HEK293 (cell line): ENCODE data around the gene EMC9.

Source experiments
- CTCF ChIP-seq: fragments of 450-650 bp; formaldehyde crosslinking; IDR thresholded peaks from 2 replicates; pipeline ENCODE4 v1.5.1; 2016; ENCODE audit warnings: missing biosample characterization, missing genetic modification characterization
- EGR2 ChIP-seq: fragments of 450-650 bp; formaldehyde crosslinking; IDR thresholded peaks from 2 replicates; pipeline ENCODE4 v1.5.1; 2016; ENCODE audit warnings: low read depth, missing biosample characterization, missing genetic modification characterization
- GLIS2 ChIP-seq: fragments of 450-650 bp; formaldehyde crosslinking; IDR thresholded peaks from 2 replicates; pipeline ENCODE4 v1.5.1; 2016; ENCODE audit warnings: missing biosample characterization, missing genetic modification characterization
- HIC1 ChIP-seq: fragments of 450-650 bp; formaldehyde crosslinking; IDR thresholded peaks from 2 replicates; pipeline ENCODE4 v1.5.1; 2016; ENCODE audit warnings: missing biosample characterization, missing genetic modification characterization
- KLF1 ChIP-seq: fragments of 450-650 bp; formaldehyde crosslinking; IDR thresholded peaks from 2 replicates; pipeline ENCODE4 v1.5.1; 2016; ENCODE audit warnings: missing biosample characterization, missing genetic modification characterization
- KLF16 ChIP-seq: fragments of 450-650 bp; formaldehyde crosslinking; IDR thresholded peaks from 2 replicates; pipeline ENCODE4 v1.5.1; 2017; ENCODE audit warnings: missing biosample characterization, missing genetic modification characterization
- KLF9 ChIP-seq: fragments of 450-650 bp; formaldehyde crosslinking; IDR thresholded peaks from 2 replicates; pipeline ENCODE4 v1.5.1; 2016; ENCODE audit warnings: missing biosample characterization, missing genetic modification characterization, low read depth
- OSR2 ChIP-seq: fragments of 450-650 bp; formaldehyde crosslinking; IDR thresholded peaks from 2 replicates; pipeline ENCODE4 v1.5.1; 2016; ENCODE audit warnings: missing biosample characterization, missing genetic modification characterization
- PATZ1 ChIP-seq: fragments of 450-650 bp; formaldehyde crosslinking; IDR thresholded peaks from 2 replicates; pipeline ENCODE4 v1.5.1; 2016; ENCODE audit warnings: missing biosample characterization, missing genetic modification characterization
- PRDM10 ChIP-seq: fragments of 450-650 bp; formaldehyde crosslinking; IDR thresholded peaks from 2 replicates; pipeline ENCODE4 v1.5.1; 2016; ENCODE audit warnings: missing biosample characterization, missing genetic modification characterization
- SETDB1 ChIP-seq: IDR thresholded peaks from one replicate; pipeline ENCODE4 v1.6.1; 2017; ENCODE audit warnings: mild to moderate bottlenecking, low read length, moderate library complexity, mixed read lengths; ENCODE audit not compliant: insufficient read length
- ZBTB1 ChIP-seq: fragments of 450-650 bp; formaldehyde crosslinking; IDR thresholded peaks from 2 replicates; pipeline ENCODE4 v1.5.1; 2016; ENCODE audit warnings: missing biosample characterization, missing genetic modification characterization
- ZBTB10 ChIP-seq: fragments of 450-650 bp; formaldehyde crosslinking; IDR thresholded peaks from 2 replicates; pipeline ENCODE4 v1.5.1; 2016; ENCODE audit warnings: missing biosample characterization, missing genetic modification characterization
- ZBTB20 ChIP-seq: fragments of 450-650 bp; formaldehyde crosslinking; IDR thresholded peaks from 2 replicates; pipeline ENCODE4 v1.5.1; 2016; ENCODE audit warnings: missing biosample characterization, missing genetic modification characterization
- ZFHX2 ChIP-seq: fragments of 450-650 bp; formaldehyde crosslinking; conservative IDR thresholded peaks from 2 replicates; pipeline ENCODE4 v1.5.1; 2016; ENCODE audit warnings: missing biosample characterization, missing genetic modification characterization
- ZFP37 ChIP-seq: fragments of 450-650 bp; formaldehyde crosslinking; IDR thresholded peaks from 2 replicates; pipeline ENCODE4 v1.5.1; 2016; ENCODE audit warnings: missing biosample characterization, missing genetic modification characterization
- ZIC2 ChIP-seq: fragments of 450-650 bp; formaldehyde crosslinking; IDR thresholded peaks from 2 replicates; pipeline ENCODE4 v1.5.1; 2016; ENCODE audit warnings: missing biosample characterization, missing genetic modification characterization
- ZNF18 ChIP-seq: fragments of 450-650 bp; formaldehyde crosslinking; IDR thresholded peaks from 2 replicates; pipeline ENCODE4 v1.5.1; 2016; ENCODE audit warnings: missing biosample characterization, missing genetic modification characterization
- ZNF19 ChIP-seq: fragments of 450-650 bp; formaldehyde crosslinking; IDR thresholded peaks from 2 replicates; pipeline ENCODE4; 2016; ENCODE audit warnings: missing biosample characterization, missing genetic modification characterization, low read depth
- ZNF2 ChIP-seq: fragments of 450-650 bp; formaldehyde crosslinking; IDR thresholded peaks from 2 replicates; pipeline ENCODE4 v1.5.1; 2016; ENCODE audit warnings: missing biosample characterization, missing genetic modification characterization
- ZNF202 ChIP-seq: fragments of 450-650 bp; formaldehyde crosslinking; IDR thresholded peaks from 2 replicates; pipeline ENCODE4 v1.5.1; 2016; ENCODE audit warnings: missing biosample characterization, missing genetic modification characterization, borderline replicate concordance
- ZNF214 ChIP-seq: fragments of 450-650 bp; formaldehyde crosslinking; IDR thresholded peaks from 2 replicates; pipeline ENCODE4 v1.5.1; 2017; ENCODE audit warnings: missing biosample characterization, mild to moderate bottlenecking, missing genetic modification characterization, borderline replicate concordance
- ZNF341 ChIP-seq: fragments of 450-650 bp; formaldehyde crosslinking; IDR thresholded peaks from 2 replicates; pipeline ENCODE4; 2016; ENCODE audit warnings: low read depth, missing biosample characterization, missing genetic modification characterization
- ZNF501 ChIP-seq: fragments of 450-650 bp; formaldehyde crosslinking; IDR thresholded peaks from 2 replicates; pipeline ENCODE4 v1.5.1; 2016; ENCODE audit warnings: missing biosample characterization, missing genetic modification characterization
- ZNF701 ChIP-seq: fragments of 450-650 bp; formaldehyde crosslinking; IDR thresholded peaks from 2 replicates; pipeline ENCODE4 v1.5.1; 2016; ENCODE audit warnings: missing biosample characterization, missing genetic modification characterization
- ZNF785 ChIP-seq: fragments of 450-650 bp; formaldehyde crosslinking; IDR thresholded peaks from 2 replicates; pipeline ENCODE4 v1.5.1; 2016; ENCODE audit warnings: missing biosample characterization, missing genetic modification characterization

EMC9 gene

GRCh38 chr14:24146453-24146977, 5.1 kb upstream of the EMC9 start, which contains the start of gene PSME2 (continued):
- TF ChIP-seq PRDM10 (tag by site-specific recombination) (peak; percentile 89; the same call in 1 of the 2 replicates), PATZ1 (tag by site-specific recombination) (peak; percentile 99), ZNF214 (tag by site-specific recombination) (no peak), EGR2 (tag by site-specific recombination) (0 out of 2 replicates have a peak, but pooled peaks have one; percentile 29), ZIC2 (tag by site-specific recombination) (peak; percentile 29; the same call in 1 of the 2 replicates), ZNF2 (tag by site-specific recombination) (0 out of 2 replicates have a peak, but pooled peaks have one; percentile 22), ZNF701 (tag by site-specific recombination) (no peak), SETDB1 (no peak), ZBTB20 (tag by site-specific recombination) (peak; percentile 91), ZNF501 (tag by site-specific recombination) (no peak), CTCF (tag by site-specific recombination) (no peak), ZNF785 (tag by site-specific recombination) (no peak), GLIS2 (tag by site-specific recombination) (peak; percentile 83), ZNF202 (tag by site-specific recombination) (no peak), KLF1 (0 out of 2 replicates have a peak, but pooled peaks have one; percentile 17), KLF9 (tag by site-specific recombination) (peak; percentile 67), KLF16 (peak; percentile 81), ZNF18 (tag by site-specific recombination) (no peak), ZFP37 (tag by site-specific recombination) (no peak), ZBTB1 (no peak), ZFHX2 (tag by site-specific recombination) (peak; percentile 51; the same call in 1 of the 2 replicates), OSR2 (tag by site-specific recombination) (peak; percentile 40; the same call in 1 of the 2 replicates), ZNF19 (no peak), HIC1 (tag by site-specific recombination) (peak; percentile 76), ZNF341 (peak; percentile 98), ZBTB10 (tag by site-specific recombination) (peak; percentile 70; the same call in 1 of the 2 replicates)
